GM10266 (cell line): ENCODE measurements around the gene TBXA2R.

Experiments used
- DNase-seq: peaks from one replicate; pipeline ENCODE4 v3.0.0; 2012; ENCODE audit errors: extremely low spot score
- CTCF ChIP-seq: IDR thresholded peaks from 2 replicates; pipeline ENCODE4 v1.5.1; 2012; ENCODE audit warnings: mild to moderate bottlenecking, low read depth; ENCODE audit not compliant: control insufficient read depth, insufficient read depth; ENCODE audit errors: missing control alignments

Gene TBXA2R

GRCh38 chr19:3612901-3613741, 6.4 kb upstream of the TBXA2R start:
- no peak for TF ChIP-seq CTCF
- no peak for DNase-seq

- DNase-seq, result no peak
- TF ChIP-seq CTCF, result no peak
Measured at GRCh38 chr19:3612330-3612729, 5.7 kb upstream of the TBXA2R start.

- DNase-seq, result no peak
- no peak for TF ChIP-seq CTCF
Measured at GRCh38 chr19:3611841-3612240, 5.2 kb upstream of the TBXA2R start.

GRCh38 chr19:3610745-3611717, 4.4 kb upstream of the TBXA2R start:
- TF ChIP-seq CTCF, result no peak

GRCh38 chr19:3609779-3610719, 3.4 kb upstream of the TBXA2R start:
- no peak for DNase-seq
- no peak for TF ChIP-seq CTCF

More at GRCh38 chr19:3610745-3611717, 4.4 kb upstream of the TBXA2R start:
- no peak for DNase-seq

GRCh38 chr19:3608750-3609322, 2.2 kb upstream of the TBXA2R start:
- TF ChIP-seq CTCF, result no peak
- DNase-seq, result no peak
